ENCODE measurements around the gene CERS4. TPM values are rescaled to one million over a fixed set of nuclear protein-coding genes. Genes with fewer than 3 reads are reported as not detected.

CERS4 gene
- total and polyA plus RNA-seq, 10 of the 15 experiments (the other 5 are each of a cell fraction or from before 2014, with no cell fraction given): 0.34 to 62.1 (median 20.7) TPM

DNA sequence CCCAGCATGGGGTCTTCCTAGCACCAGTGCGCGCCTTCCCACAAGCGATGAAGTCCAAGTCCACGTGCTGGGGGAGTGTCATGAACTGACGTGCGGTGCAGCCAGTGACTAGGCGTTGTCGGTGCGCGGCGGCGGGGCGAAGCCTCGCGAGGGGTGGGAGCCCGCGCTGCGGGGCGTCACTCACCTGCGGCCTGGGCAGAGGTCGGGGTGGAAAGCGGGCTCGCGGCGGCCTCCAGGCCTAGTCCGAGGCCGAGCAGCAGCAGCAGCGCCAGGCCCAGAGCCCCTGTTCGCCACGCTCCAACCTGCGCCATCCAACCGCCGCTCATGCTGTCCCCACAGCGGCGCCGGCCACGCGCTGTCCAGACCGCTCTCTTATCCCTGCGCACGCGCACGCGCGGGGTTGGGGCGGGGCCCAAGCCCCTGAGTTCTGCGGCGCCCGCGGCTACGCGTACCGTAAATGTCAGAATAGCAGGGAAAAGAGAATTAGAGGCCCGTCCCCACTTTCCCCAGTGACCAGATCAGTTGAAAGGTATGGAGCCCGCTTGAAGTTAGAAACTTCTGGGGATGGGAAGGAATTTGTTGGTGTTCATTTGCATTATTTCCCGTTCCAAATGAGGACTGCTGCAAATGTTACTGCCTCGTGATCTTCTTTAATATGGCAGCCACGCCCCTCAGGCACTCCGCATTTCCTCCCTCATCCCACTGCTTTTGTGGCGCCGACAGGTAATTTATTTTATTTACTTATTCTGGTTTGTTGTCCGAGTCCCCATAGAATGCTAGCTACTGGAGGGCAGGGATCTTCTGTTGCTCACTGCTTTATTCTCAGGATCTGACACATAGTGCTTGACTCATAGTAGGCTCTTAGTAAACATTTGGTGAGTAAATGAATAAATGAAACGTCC lies 99.0 kb downstream of the CERS4 start, which contains the start of gene CD320 (continued):
- TF ChIP-seq, protein P1, sequence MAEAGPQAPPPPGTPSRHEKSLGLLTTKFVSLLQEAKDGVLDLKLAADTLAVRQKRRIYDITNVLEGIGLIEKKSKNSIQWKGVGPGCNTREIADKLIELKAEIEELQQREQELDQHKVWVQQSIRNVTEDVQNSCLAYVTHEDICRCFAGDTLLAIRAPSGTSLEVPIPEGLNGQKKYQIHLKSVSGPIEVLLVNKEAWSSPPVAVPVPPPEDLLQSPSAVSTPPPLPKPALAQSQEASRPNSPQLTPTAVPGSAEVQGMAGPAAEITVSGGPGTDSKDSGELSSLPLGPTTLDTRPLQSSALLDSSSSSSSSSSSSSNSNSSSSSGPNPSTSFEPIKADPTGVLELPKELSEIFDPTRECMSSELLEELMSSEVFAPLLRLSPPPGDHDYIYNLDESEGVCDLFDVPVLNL (IDR thresholded peaks at IDR 0.05; ENCODE audit: low read depth, low read length): peak; percentile 67
- TF ChIP-seq EGR1 (IDR thresholded peaks at IDR 0.05; ENCODE audit: borderline replicate concordance in 1 of 2, low read depth in 2 of 2, low read length in 2 of 2): 0 out of 3 replicates have a peak, but pooled peaks of 1 of the 2 experiments have one; percentile 20
- no peak for TF ChIP-seq HDAC2 (IDR thresholded peaks at IDR 0.05)
- TF ChIP-seq SRF (IDR thresholded peaks at IDR 0.05; ENCODE audit: low read depth in 2 of 2, low read length in 2 of 2): peak in 1 of 2 experiments; percentile 68; a peak in 2 of 4 replicates
- TF ChIP-seq TCF3 (IDR thresholded peaks at IDR 0.05; ENCODE audit: borderline replicate concordance, insufficient read depth, low read depth, low read length): 0 out of 2 replicates have a peak, but pooled peaks have one; percentile 12
- no peak for TF ChIP-seq SMC3 (IDR thresholded peaks at IDR 0.05; ENCODE audit: borderline replicate concordance, low read length)
- no peak for TF ChIP-seq IRF4 (IDR thresholded peaks at IDR 0.05; ENCODE audit: low read depth, low read length)
- TF ChIP-seq NFYB (IDR thresholded peaks at IDR 0.05; ENCODE audit: insufficient read depth, low read depth, low read length): peak; percentile 84
- TF ChIP-seq POLR2AphosphoS5 (IDR thresholded peaks at IDR 0.05; ENCODE audit: low read length): peak; percentile 80
- TF ChIP-seq SKIL (IDR thresholded peaks at IDR 0.05; ENCODE audit: low read depth, poor library complexity, severe bottlenecking): peak; percentile 65
- TF ChIP-seq, protein P2, sequence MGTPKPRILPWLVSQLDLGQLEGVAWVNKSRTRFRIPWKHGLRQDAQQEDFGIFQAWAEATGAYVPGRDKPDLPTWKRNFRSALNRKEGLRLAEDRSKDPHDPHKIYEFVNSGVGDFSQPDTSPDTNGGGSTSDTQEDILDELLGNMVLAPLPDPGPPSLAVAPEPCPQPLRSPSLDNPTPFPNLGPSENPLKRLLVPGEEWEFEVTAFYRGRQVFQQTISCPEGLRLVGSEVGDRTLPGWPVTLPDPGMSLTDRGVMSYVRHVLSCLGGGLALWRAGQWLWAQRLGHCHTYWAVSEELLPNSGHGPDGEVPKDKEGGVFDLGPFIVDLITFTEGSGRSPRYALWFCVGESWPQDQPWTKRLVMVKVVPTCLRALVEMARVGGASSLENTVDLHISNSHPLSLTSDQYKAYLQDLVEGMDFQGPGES (IDR thresholded peaks at IDR 0.05): no peak
- TF ChIP-seq SMAD5 (IDR thresholded peaks at IDR 0.05; ENCODE audit: low read depth): peak; percentile 75; the same call in 1 of the 2 replicates
- peak; percentile 91 for TF ChIP-seq YY1 (IDR thresholded peaks at IDR 0.05; ENCODE audit: low read depth, low read length)
- TF ChIP-seq NBN (IDR thresholded peaks at IDR 0.05): no peak; the same call in 1 of the 2 replicates
- TF ChIP-seq ZNF207 (IDR thresholded peaks at IDR 0.05; ENCODE audit: borderline replicate concordance): peak; percentile 50; the same call in 1 of the 2 replicates
- peak; percentile 90 for TF ChIP-seq MYC (IDR thresholded peaks at IDR 0.05; ENCODE audit: insufficient read depth, insufficient read length, insufficient replicate concordance, low read length, severe bottlenecking)
- TF ChIP-seq KLF5 (IDR thresholded peaks at IDR 0.05; ENCODE audit: partially characterized antibody): peak; percentile 50
- TF ChIP-seq USF1 (IDR thresholded peaks at IDR 0.05; ENCODE audit: borderline replicate concordance, extremely low read length, insufficient read depth, low read depth, low read length): peak; percentile 80
- TF ChIP-seq BCL11A (IDR thresholded peaks at IDR 0.05; ENCODE audit: low read depth, low read length): 0 out of 2 replicates have a peak, but pooled peaks have one; percentile 3
- no peak for TF ChIP-seq CTCF (IDR thresholded peaks at IDR 0.05 in 2 of 3, conservative IDR thresholded peaks at IDR 0.05 in 1 of 3; ENCODE audit: control insufficient read depth in 2 of 3, extremely low read depth in 1 of 3, insufficient read depth in 1 of 3, low read depth in 3 of 3, low read length in 3 of 3)
